Muscle layer of duodenum (tissue), 2 donors: ENCODE results near the gene PLEKHO2.

Experiments used
- H3K27ac ChIP-seq: one replicate; pipeline ENCODE4 v1.7.0; 2013; ENCODE audit warnings: mild to moderate bottlenecking, low read length
- H3K27me3 ChIP-seq: one replicate; pipeline ENCODE4 v1.7.0; 2013; ENCODE audit warnings: low read depth, mild to moderate bottlenecking, control low read depth, low read length
- H3K36me3 ChIP-seq, 2 donors: one replicate each; pipeline ENCODE4 v1.7.0; 2013; ENCODE audit warnings: low read length in 2 of 2, control low read depth in 1 of 2, mild to moderate bottlenecking in 1 of 2; ENCODE audit not compliant: insufficient read depth in 2 of 2, control insufficient read depth in 1 of 2
- H3K4me1 ChIP-seq, 2 donors: one replicate each; pipeline ENCODE4 v1.7.0; 2013; ENCODE audit warnings: low read length in 2 of 2, mild to moderate bottlenecking in 2 of 2, control low read depth in 1 of 2, moderate library complexity in 1 of 2; ENCODE audit not compliant: insufficient read depth in 2 of 2, control insufficient read depth in 1 of 2
- H3K4me3 ChIP-seq, 2 donors: one replicate each; pipeline ENCODE4 v1.7.0; 2013; ENCODE audit warnings: low read length in 2 of 2, low read depth in 1 of 2, mild to moderate bottlenecking in 1 of 2
- H3K9me3 ChIP-seq, 2 donors: one replicate each; pipeline ENCODE4 v1.7.0; 2013; ENCODE audit warnings: low read length in 2 of 2, control low read depth in 1 of 2, mild to moderate bottlenecking in 1 of 2; ENCODE audit not compliant: control insufficient read depth in 1 of 2
- donor health status: healthy.

The PLEKHO2 gene

GRCh38 chr15:64858021-64858575 lies 16.4 kb downstream of the PLEKHO2 start:
- no peaks in the 10 kb centered on the region for H3K27me3 ChIP-seq
- H3K27ac ChIP-seq: peak overlapping the region; percentile 93
- H3K36me3 ChIP-seq: peaks cover 56 to 57% of the 10 kb centered on the region in 2 donors
- peak overlapping the region in 1 of 2 donors; percentile 0 for H3K4me3 ChIP-seq
- no peaks in the 10 kb centered on the region for H3K9me3 ChIP-seq
- peaks cover 38 to 61% of the 10 kb centered on the region in 2 donors for H3K4me1 ChIP-seq

DNA sequence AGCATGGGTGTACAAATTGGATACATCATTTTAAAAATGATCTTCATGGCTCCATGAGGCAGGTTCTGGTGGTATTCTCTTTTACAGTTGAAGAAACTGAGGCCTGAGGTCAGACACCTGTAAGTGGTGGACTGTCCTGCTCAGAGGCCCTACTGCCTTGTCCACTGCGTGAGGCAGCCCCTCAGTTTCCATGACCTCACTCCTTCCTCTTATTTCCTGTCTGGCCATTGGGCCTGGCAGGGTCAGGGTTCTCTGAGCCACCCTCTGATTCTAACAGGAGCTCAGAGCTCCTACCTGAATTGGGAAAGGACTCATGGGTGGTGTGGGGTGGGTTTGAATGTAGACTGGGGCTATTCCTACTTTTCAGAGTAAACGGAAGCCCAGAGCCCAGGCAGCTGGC lies 17.5 kb downstream of the PLEKHO2 start:
- H3K36me3 ChIP-seq: peaks cover 51 to 57% of the 10 kb centered on the region in 2 donors
- H3K27ac ChIP-seq: peak overlapping the region; percentile 3

DNA sequence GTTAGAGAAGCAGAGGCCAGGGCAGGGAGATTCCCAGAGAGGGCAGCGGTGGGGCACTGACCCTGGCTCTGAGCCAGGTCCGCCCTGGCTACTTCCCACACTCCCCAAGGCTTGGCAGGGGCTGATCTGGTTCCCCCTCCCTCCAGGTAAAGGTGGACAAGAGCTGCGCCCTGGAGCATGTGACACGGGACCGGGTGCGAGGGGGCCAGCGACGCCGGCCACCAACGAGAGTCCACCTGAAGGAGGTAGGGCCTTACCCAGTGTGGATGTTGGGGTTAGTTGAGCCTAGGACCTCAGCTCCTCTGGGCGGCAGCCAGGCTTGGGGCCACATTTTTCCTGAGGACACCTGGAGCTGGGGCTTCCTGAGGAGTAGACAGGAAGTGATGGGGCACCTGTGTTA lies 19.6 kb downstream of the PLEKHO2 start:
- H3K27ac ChIP-seq: no peak overlapping the region

More for the DNA sequence above, 17.5 kb downstream of the PLEKHO2 start:
- no peaks in the 10 kb centered on the region for H3K27me3 ChIP-seq
- H3K4me1 ChIP-seq: peaks cover 32 to 57% of the 10 kb centered on the region in 2 donors
- H3K4me3 ChIP-seq: no peak overlapping the region
- no peaks in the 10 kb centered on the region for H3K9me3 ChIP-seq

GRCh38 chr15:64861960-64862359 lies 20.2 kb downstream of the PLEKHO2 start:
- Histone ChIP-seq H3K4me3 (no peak overlapping the region), H3K36me3 (peaks cover 41 to 56% of the 10 kb centered on the region in 2 donors), H3K27ac (no peak overlapping the region), H3K27me3 (no peaks in the 10 kb centered on the region), H3K4me1 (peaks cover 13 to 45% of the 10 kb centered on the region in 2 donors), H3K9me3 (no peaks in the 10 kb centered on the region)

More for the DNA sequence above, 19.6 kb downstream of the PLEKHO2 start:
- peaks cover 18 to 45% of the 10 kb centered on the region in 2 donors for H3K4me1 ChIP-seq
- H3K4me3 ChIP-seq: no peak overlapping the region
- H3K9me3 ChIP-seq: no peaks in the 10 kb centered on the region
- H3K27me3 ChIP-seq: no peaks in the 10 kb centered on the region
- peaks cover 41 to 53% of the 10 kb centered on the region in 2 donors for H3K36me3 ChIP-seq

DNA sequence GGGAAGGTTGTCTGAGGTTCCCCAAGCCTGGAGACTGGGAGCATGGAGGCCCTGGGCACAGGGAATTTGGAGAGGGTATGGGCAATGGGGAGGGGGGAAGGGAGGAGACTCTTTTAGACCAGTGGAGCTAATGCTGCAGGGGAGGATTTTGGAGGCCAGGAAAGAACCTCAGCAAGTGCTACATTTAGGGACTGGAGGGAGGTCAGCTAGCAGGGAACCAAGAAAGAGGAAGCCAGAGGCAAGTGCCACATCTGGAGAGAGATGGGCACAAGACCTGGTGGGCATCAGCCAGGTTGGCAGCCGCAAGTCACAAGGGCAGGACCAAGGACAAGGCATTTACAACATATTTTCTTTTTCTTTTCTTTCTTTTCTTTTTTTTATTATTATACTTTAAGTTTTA lies 20.7 kb downstream of the PLEKHO2 start:
- Histone ChIP-seq H3K36me3 (peaks cover 45 to 55% of the 10 kb centered on the region in 2 donors), H3K4me1 (peaks cover 8 to 43% of the 10 kb centered on the region in 2 donors), H3K9me3 (no peaks in the 10 kb centered on the region), H3K27ac (no peak overlapping the region), H3K27me3 (no peaks in the 10 kb centered on the region), H3K4me3 (no peak overlapping the region)

DNA sequence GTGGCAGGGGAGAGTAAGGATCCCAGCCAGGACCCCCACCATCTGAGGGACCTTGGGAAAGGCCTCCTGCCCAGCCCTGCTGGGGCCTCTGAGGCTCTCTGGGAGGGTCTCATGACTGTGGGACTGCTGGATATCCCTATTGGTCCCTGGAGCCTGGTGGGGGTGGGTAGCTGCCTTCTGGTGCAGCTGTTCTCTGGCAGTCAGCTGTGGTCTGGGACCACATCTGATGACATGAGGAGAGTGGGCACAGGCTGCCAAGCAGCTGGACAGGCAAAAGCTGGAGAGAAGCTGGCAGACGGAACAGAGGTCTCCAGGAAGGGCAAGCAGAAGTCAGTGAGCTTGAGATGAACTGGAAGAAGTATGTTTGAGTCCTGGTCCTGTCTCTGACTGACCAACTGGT lies 22.4 kb downstream of the PLEKHO2 start:
- H3K27me3 ChIP-seq: no peaks in the 10 kb centered on the region
- peaks cover 0 to 33% of the 10 kb centered on the region in 2 donors for H3K4me1 ChIP-seq
- H3K9me3 ChIP-seq: no peaks in the 10 kb centered on the region
- no peak overlapping the region for H3K27ac ChIP-seq
- H3K4me3 ChIP-seq: no peak overlapping the region
- H3K36me3 ChIP-seq: peaks cover 39 to 54% of the 10 kb centered on the region in 2 donors

DNA sequence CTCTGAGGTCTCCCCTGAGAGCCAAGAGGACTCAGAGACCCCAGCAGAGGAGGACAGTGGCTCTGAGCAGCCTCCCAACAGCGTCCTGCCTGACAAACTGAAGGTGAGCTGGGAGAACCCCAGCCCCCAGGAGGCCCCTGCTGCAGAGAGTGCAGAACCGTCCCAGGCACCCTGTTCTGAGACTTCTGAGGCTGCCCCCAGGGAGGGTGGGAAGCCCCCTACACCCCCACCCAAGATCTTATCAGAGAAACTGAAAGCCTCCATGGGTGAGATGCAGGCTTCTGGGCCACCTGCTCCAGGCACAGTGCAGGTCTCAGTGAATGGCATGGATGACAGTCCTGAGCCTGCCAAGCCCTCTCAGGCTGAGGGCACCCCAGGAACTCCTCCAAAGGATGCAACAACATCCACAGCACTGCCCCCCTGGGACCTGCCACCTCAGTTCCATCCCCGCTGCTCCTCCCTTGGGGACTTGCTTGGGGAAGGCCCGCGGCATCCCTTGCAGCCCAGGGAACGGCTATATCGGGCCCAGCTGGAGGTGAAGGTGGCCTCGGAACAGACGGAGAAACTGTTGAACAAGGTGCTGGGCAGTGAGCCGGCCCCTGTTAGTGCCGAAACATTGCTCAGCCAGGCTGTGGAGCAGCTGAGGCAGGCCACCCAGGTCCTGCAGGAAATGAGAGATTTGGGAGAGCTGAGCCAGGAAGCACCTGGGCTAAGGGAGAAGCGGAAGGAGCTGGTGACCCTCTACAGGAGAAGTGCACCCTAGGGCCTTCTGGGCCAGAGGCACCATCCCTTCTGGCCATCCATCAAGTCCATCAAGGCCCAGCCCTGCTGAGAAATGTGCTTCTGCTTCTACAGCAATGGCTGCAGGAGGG lies 23.6 kb downstream of the PLEKHO2 start:
- peak overlapping the region; percentile 60 for H3K27ac ChIP-seq
- H3K9me3 ChIP-seq: no peaks in the 10 kb centered on the region
- no peaks in the 10 kb centered on the region for H3K27me3 ChIP-seq
- H3K36me3 ChIP-seq: peaks cover 34 to 47% of the 10 kb centered on the region in 2 donors
- H3K4me1 ChIP-seq: peaks cover 0 to 33% of the 10 kb centered on the region in 2 donors
- no peak overlapping the region for H3K4me3 ChIP-seq

DNA sequence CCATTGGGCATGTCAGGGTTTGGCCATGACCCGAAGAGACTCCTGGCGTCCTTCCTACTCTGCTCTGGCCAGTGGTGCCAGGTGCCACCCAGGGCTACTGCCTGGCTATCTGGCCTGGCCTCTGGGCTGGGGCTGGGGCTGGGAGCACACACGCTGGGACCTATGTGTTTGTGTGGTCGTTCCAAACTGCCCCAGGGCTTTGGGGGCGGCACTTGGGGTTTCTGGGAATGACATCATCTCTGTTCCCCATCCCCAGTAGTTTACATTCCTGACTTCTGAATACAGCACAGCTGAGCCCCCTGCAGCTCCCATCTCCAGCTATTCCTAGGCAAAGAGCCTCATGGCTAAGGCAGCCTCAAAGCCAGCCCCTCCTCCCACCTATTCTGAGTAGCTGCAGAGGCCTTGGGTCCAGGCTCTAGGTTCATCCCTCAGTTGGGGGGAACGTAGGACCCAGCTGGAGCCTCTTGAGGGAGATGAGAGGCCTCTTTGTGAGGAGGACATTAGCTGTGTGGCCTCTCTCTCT lies 24.3 kb downstream of the PLEKHO2 start:
- H3K4me1 ChIP-seq: peaks cover 0 to 29% of the 10 kb centered on the region in 2 donors
- H3K36me3 ChIP-seq: peaks cover 30 to 40% of the 10 kb centered on the region in 2 donors
- H3K4me3 ChIP-seq: no peak overlapping the region
- no peaks in the 10 kb centered on the region for H3K27me3 ChIP-seq
- peak overlapping the region; percentile 60 for H3K27ac ChIP-seq
- H3K9me3 ChIP-seq: no peaks in the 10 kb centered on the region

GRCh38 chr15:64869501-64869900 lies 27.8 kb downstream of the PLEKHO2 start:
- Histone ChIP-seq H3K4me1 (peaks cover 7 to 18% of the 10 kb centered on the region in 2 donors), H3K27ac (no peak overlapping the region), H3K36me3 (peaks cover 16 to 25% of the 10 kb centered on the region in 2 donors)

GRCh38 chr15:64870353-64870752 lies 28.6 kb downstream of the PLEKHO2 start:
- no peak overlapping the region for H3K27ac ChIP-seq
- H3K36me3 ChIP-seq: peaks cover 16% of the 10 kb centered on the region in 2 donors
- H3K27me3 ChIP-seq: no peaks in the 10 kb centered on the region
- peaks cover 7 to 18% of the 10 kb centered on the region in 2 donors for H3K4me1 ChIP-seq
- H3K4me3 ChIP-seq: no peak overlapping the region
- H3K9me3 ChIP-seq: no peaks in the 10 kb centered on the region

More at GRCh38 chr15:64869501-64869900, 27.8 kb downstream of the PLEKHO2 start:
- Histone ChIP-seq H3K27me3 (no peaks in the 10 kb centered on the region), H3K4me3 (no peak overlapping the region), H3K9me3 (no peaks in the 10 kb centered on the region)

DNA sequence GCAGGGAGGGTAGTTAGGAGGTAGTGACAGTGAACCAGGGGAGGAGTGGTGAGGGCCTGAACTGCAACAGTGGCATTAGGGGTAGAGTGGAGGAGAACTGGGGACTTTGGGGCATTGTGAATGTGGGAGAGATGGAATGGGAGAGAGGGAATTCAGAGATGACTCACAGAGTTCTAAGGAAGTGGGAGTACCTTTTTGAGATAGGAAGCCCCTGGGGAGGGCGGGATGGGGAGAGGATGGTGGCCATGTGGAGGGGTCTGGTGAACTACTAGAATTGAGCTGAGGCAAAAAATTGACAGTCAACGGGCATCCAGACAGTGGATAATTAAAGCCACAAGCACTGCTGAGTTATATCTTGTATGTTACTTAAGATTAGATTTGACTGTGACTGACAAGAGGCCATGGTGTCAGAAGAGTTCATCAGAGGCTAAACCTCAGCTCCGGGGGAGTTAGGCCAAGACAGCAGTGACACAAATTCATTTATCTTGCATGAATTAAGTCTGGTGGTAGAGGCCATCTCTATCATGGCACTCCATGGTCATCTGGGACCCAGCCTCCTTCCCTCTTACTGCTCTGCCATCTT lies 34.0 kb downstream of the PLEKHO2 start:
- no peak overlapping the region for H3K4me3 ChIP-seq
- no peaks in the 10 kb centered on the region for H3K27me3 ChIP-seq
- peaks cover 8 to 14% of the 10 kb centered on the region in 2 donors for H3K4me1 ChIP-seq
- no peaks in the 10 kb centered on the region for H3K36me3 ChIP-seq
- H3K27ac ChIP-seq: no peak overlapping the region
- no peaks in the 10 kb centered on the region for H3K9me3 ChIP-seq
